Measurements from ENCODE around the gene SYNPO.

SYNPO gene

GRCh38 chr5:150642991-150643710 is 2.7 kb downstream of the SYNPO start:
- FAIRE-seq, result no peak

GRCh38 chr5:150644058-150644457 is 3.6 kb downstream of the SYNPO start:
- FAIRE-seq, result no peak

- FAIRE-seq, result no peak
Observed at GRCh38 chr5:150644514-150644913, 4.1 kb downstream of the SYNPO start.

- FAIRE-seq, result no peak
Observed at GRCh38 chr5:150645070-150645700, 4.7 kb downstream of the SYNPO start.

- FAIRE-seq, result no peak
Observed at GRCh38 chr5:150647275-150648251, 7.1 kb downstream of the SYNPO start.

- no peak for FAIRE-seq
Observed at GRCh38 chr5:150648294-150649107, 8.0 kb downstream of the SYNPO start.

GRCh38 chr5:150649108-150650020 is 8.9 kb downstream of the SYNPO start:
- FAIRE-seq, result no peak

- FAIRE-seq, result no peak
Observed at GRCh38 chr5:150650021-150651006, 9.9 kb downstream of the SYNPO start.

- FAIRE-seq, result no peak
Observed at GRCh38 chr5:150651382-150651781, 10.9 kb downstream of the SYNPO start.

- no peak for FAIRE-seq
Observed at GRCh38 chr5:150651924-150652671, 11.6 kb downstream of the SYNPO start.

GRCh38 chr5:150653145-150653761 is 12.8 kb downstream of the SYNPO start:
- peak; percentile 11 for FAIRE-seq

- no peak for FAIRE-seq
Observed at GRCh38 chr5:150653762-150654556, 13.5 kb downstream of the SYNPO start.

GRCh38 chr5:150655221-150655620 is 14.8 kb downstream of the SYNPO start:
- FAIRE-seq, result no peak

- FAIRE-seq, result no peak
Observed at GRCh38 chr5:150656191-150657132, 16.0 kb downstream of the SYNPO start.

- no peak for FAIRE-seq
Observed at GRCh38 chr5:150658121-150658520, 17.7 kb downstream of the SYNPO start.

GRCh38 chr5:150658699-150659265 is 18.3 kb downstream of the SYNPO start:
- no peak for FAIRE-seq
